IMR-90 (cell line): Measurements from ENCODE around the gene GAS6. TPM values are rescaled to one million over a fixed set of nuclear protein-coding genes. Genes with fewer than 3 reads are reported as not detected.
A peak's percentile ranks its signal among the peaks of the same experiment; 100 is the strongest.

Experiments used
- ATAC-seq: fragments of 200-7000 bp; cut with Tn5 transposase; 2 replicates; pipeline ENCODE4 v1.9.1; 2020; ENCODE audit warnings: low read depth, mild to moderate bottlenecking, moderate library complexity
- BruUV-seq: library from RNA; stranded (reverse); fragments of 400-500 nt; replicated peaks from 2 replicates; lab custom pipeline; 2021; lab: Mats Ljungman, UMichigan
- CTCF ChIA-PET: fragments of 300-600 bp; formaldehyde crosslinking; extraction: SDS; loops from one replicate; lab custom pipeline; 2021; ENCODE audit warnings: antibody characterized with exemption; lab: Yijun Ruan, JAX
- POLR2A ChIA-PET: fragments of 300-600 bp; sonication (Branson Sonifier 250); formaldehyde crosslinking; loops from one replicate; lab custom pipeline; 2022; ENCODE audit warnings: antibody characterized with exemption; ENCODE audit not compliant: unreplicated experiment; lab: Charles Lee
- DNase-seq: peaks from one replicate; pipeline ENCODE4 v3.0.0; 2013
- H2AFZ ChIP-seq: replicated peaks from 2 replicates; pipeline ENCODE3; 2013; ENCODE audit warnings: low read length, mild to moderate bottlenecking; ENCODE audit not compliant: poor library complexity
- H2AK5ac ChIP-seq: 2 replicates; pipeline ENCODE4 v1.6.1; 2013; ENCODE audit warnings: low read depth, low read length, inconsistent platforms
- H2AK9ac ChIP-seq: replicated peaks from 2 replicates; pipeline ENCODE3; 2013; ENCODE audit warnings: mild to moderate bottlenecking, low read depth, low read length, moderate library complexity; ENCODE audit not compliant: poor library complexity
- H2BK120ac ChIP-seq: 2 replicates; pipeline ENCODE4 v1.6.1; 2013; ENCODE audit warnings: low read depth, low read length, inconsistent platforms
- H2BK15ac ChIP-seq: 3 replicates; pipeline ENCODE4 v1.6.1; 2013; ENCODE audit warnings: low read depth, low read length, inconsistent platforms
- H2BK20ac ChIP-seq: 2 replicates; pipeline ENCODE4 v1.6.1; 2013; ENCODE audit warnings: low read depth, mild to moderate bottlenecking, inconsistent platforms, low read length, moderate library complexity
- H2BK5ac ChIP-seq: 2 replicates; pipeline ENCODE4 v1.6.1; 2013; ENCODE audit warnings: mild to moderate bottlenecking, low read depth, low read length, inconsistent platforms; ENCODE audit not compliant: poor library complexity, severe bottlenecking
- H3K14ac ChIP-seq: replicated peaks from 2 replicates; pipeline ENCODE4 v1.6.1; 2013; ENCODE audit warnings: low read depth, low read length, inconsistent platforms
- H3K18ac ChIP-seq: 2 replicates; pipeline ENCODE4 v1.6.1; 2013; ENCODE audit warnings: low read depth, low read length, control low read depth
- H3K23ac ChIP-seq: 2 replicates; pipeline ENCODE4 v1.6.1; 2013; ENCODE audit warnings: low read depth, low read length, inconsistent platforms
- H3K27ac ChIP-seq: 2 replicates; pipeline ENCODE4 v1.5.1; 2013; ENCODE audit warnings: mild to moderate bottlenecking, control low read depth, low read length; ENCODE audit not compliant: insufficient read depth
- H3K27me3 ChIP-seq: 2 replicates; pipeline ENCODE4 v1.6.1; 2013; ENCODE audit warnings: low read length; ENCODE audit not compliant: control insufficient read depth, insufficient read depth
- H3K36me3 ChIP-seq: 2 replicates; pipeline ENCODE4 v1.6.1; 2013; ENCODE audit warnings: low read length, mixed read lengths; ENCODE audit not compliant: control insufficient read depth, insufficient read depth
- H3K4ac ChIP-seq: 2 replicates; pipeline ENCODE4 v1.6.1; 2013; ENCODE audit warnings: low read depth, low read length, inconsistent platforms
- H3K4me1 ChIP-seq: 2 replicates; pipeline ENCODE4 v1.6.1; 2013; ENCODE audit warnings: low read length, mixed read lengths; ENCODE audit not compliant: control insufficient read depth, insufficient read depth
- H3K4me2 ChIP-seq: 2 replicates; pipeline ENCODE4 v1.6.1; 2013; ENCODE audit warnings: low read depth, mild to moderate bottlenecking, control low read depth, low read length, moderate library complexity
- H3K4me3 ChIP-seq: 2 replicates; pipeline ENCODE4 v1.5.1; 2013; ENCODE audit warnings: low read depth, mild to moderate bottlenecking, control low read depth, low read length, moderate library complexity; ENCODE audit not compliant: insufficient read depth
- H3K56ac ChIP-seq: 2 replicates; pipeline ENCODE4 v1.6.1; 2013; ENCODE audit warnings: low read length, inconsistent platforms; ENCODE audit not compliant: insufficient read depth; ENCODE audit errors: extremely low read depth
- H3K79me1 ChIP-seq, 2 experiments: 2 replicates each; pipeline ENCODE4 v1.6.1; 2013; ENCODE audit warnings: low read length in 2 of 2, inconsistent platforms in 1 of 2, low read depth in 1 of 2
- H3K9ac ChIP-seq: 2 replicates; pipeline ENCODE4 v1.6.1; 2013; ENCODE audit warnings: low read depth, low read length, control low read depth
- H3K9me1 ChIP-seq: 2 replicates; pipeline ENCODE4 v1.6.1; 2013; ENCODE audit warnings: low read length, inconsistent platforms; ENCODE audit not compliant: insufficient read depth
- H3K9me3 ChIP-seq: 2 replicates; pipeline ENCODE4 v1.6.1; 2013; ENCODE audit warnings: low read length; ENCODE audit not compliant: control insufficient read depth, insufficient read depth
- H4K20me1 ChIP-seq: 2 replicates; pipeline ENCODE4 v1.6.1; 2013; ENCODE audit warnings: low read length, inconsistent platforms; ENCODE audit not compliant: insufficient read depth
- H4K5ac ChIP-seq: 2 replicates; pipeline ENCODE4 v1.6.1; 2013; ENCODE audit warnings: mild to moderate bottlenecking, low read depth, low read length, control low read depth
- H4K8ac ChIP-seq, 2 experiments: 2 replicates each; pipeline ENCODE4 v1.6.1; 2013; ENCODE audit warnings: low read depth in 2 of 2, low read length in 2 of 2, control low read depth in 1 of 2, inconsistent platforms in 1 of 2
- H4K91ac ChIP-seq: 2 replicates; pipeline ENCODE4 v1.6.1; 2013; ENCODE audit warnings: low read depth, low read length, inconsistent platforms; ENCODE audit not compliant: insufficient read depth
- CHD1 ChIP-seq: IDR thresholded peaks from 2 replicates; pipeline ENCODE4 v1.6.1; 2012; ENCODE audit warnings: low read depth, low read length, improper control_type of control experiment
- USF2 ChIP-seq: fragments of 150-350 bp; IDR thresholded peaks from 2 replicates; pipeline ENCODE4 v1.6.1; 2017; ENCODE audit warnings: mild to moderate bottlenecking, antibody characterized with exemption, low read length, low read depth
- WGBS, 2 experiments: methylation state at CpG; one replicate each; pipeline versions ENCODE4 v1.1.5 to v1.1.7; 2013; ENCODE audit warnings: missing lambda C conversion rate in 2 of 2; ENCODE audit not compliant: insufficient read length in 1 of 2; ENCODE audit errors: extremely low coverage in 2 of 2; 5-methylcytosine and 5-hydroxymethylcytosine counted together
- dilution Hi-C: fragments of 300-500 bp; cut with HindIII; formaldehyde crosslinking; loops from one replicate; pipeline ENCODE4 v1.14.3; 2018; ENCODE audit warnings: low sequenced_read_pairs; ENCODE audit not compliant: unreplicated experiment
- in situ Hi-C: fragments of 300-500 bp; cut with MboI; formaldehyde crosslinking; loops from 3 replicates; pipeline ENCODE4 v1.14.3; 2019; ENCODE audit warnings: low sequenced_read_pairs, inconsistent platforms, mixed read lengths
- intact Hi-C: fragments of 100-400 bp; cut with micrococcal nuclease; formaldehyde crosslinking; loops from 2 replicates; pipeline ENCODE4 v1.10.0; 2022
- polyA plus RNA-seq, 3 experiments: library from polyadenylated mRNA; depleted of rRNA; stranded (reverse); fragments of >200 nt; gene quantifications; 2 replicates each; pipeline ENCODE4 v1.2.3, GENCODE V29; 2012; ENCODE audit warnings: low replicate concordance in 1 of 3
- total RNA-seq: library from RNA; depleted of rRNA; stranded (reverse); fragments of >200 nt; gene quantifications from 2 replicates; pipeline ENCODE4 v1.2.3, GENCODE V29; 2012

Gene GAS6
- total and polyA plus RNA-seq, 2 of the 4 experiments (the other 2 are of a cell fraction) = 220 to 823 TPM

- no peaks in the 10 kb centered on the region for H3K9me3 ChIP-seq
- H4K20me1 ChIP-seq = peaks cover 51% of the 10 kb centered on the region
- H2AFZ ChIP-seq = peak overlapping the region; percentile 77
- WGBS, 2 experiments = 92% methylated on average over 19 of the region's 52 CpGs; no CpG with 5 or more reads in 1 of the 2 experiments
- H3K4ac ChIP-seq = peak overlapping the region; percentile 78
- H2BK5ac ChIP-seq = peak overlapping the region; percentile 92
- peaks cover 28% of the 10 kb centered on the region for H3K4me1 ChIP-seq
- H3K14ac ChIP-seq = 0 out of 2 replicates have a peak overlapping the region, but pooled peaks have one; percentile 45
- peaks cover 33% of the 10 kb centered on the region for H3K36me3 ChIP-seq
- no peak for TF ChIP-seq USF2
- TF ChIP-seq CHD1 = no peak
- no peak overlapping the region for H3K4me2 ChIP-seq
- DNase-seq = no peak
- peak overlapping the region; percentile 13; the same call in 1 of the 2 replicates for H3K9ac ChIP-seq
- no peak for ATAC-seq
- H3K27ac ChIP-seq = peak overlapping the region; percentile 58
- intact Hi-C loops (loop anchor here (2.0 to 10.0 kb wide), 2 partner anchors 43 to 205 kb away; no protein-coding TSS in a partner anchor), dilution Hi-C loops (no loop called here), in situ Hi-C loops (no loop called here)
- no peak overlapping the region; the same call in 1 of the 2 replicates for H3K23ac ChIP-seq
- H4K91ac ChIP-seq = peak overlapping the region; percentile 63
- H2AK5ac ChIP-seq = peak overlapping the region; percentile 82
- H3K79me1 ChIP-seq = peaks cover 3 to 65% of the 10 kb centered on the region in 2 experiments
- POLR2A ChIA-PET = no interaction called here
- peak overlapping the region; percentile 3 to 75; a peak in 3 of 4 replicates for H4K8ac ChIP-seq
- H2BK15ac ChIP-seq = peak overlapping the region; percentile 48; the same call in 1 of the 3 replicates
- no peak overlapping the region for H3K18ac ChIP-seq
- 0 out of 2 replicates have a peak overlapping the region, but pooled peaks have one; percentile 54 for H3K56ac ChIP-seq
- no TSS peak for BruUV-seq
- H4K5ac ChIP-seq = no peak overlapping the region
- peak overlapping the region; percentile 95 for H2AK9ac ChIP-seq
- H2BK20ac ChIP-seq = no peak overlapping the region; the same call in 1 of the 2 replicates
- H3K4me3 ChIP-seq = no peak overlapping the region
- peak overlapping the region; percentile 67 for H2BK120ac ChIP-seq
- CTCF ChIA-PET = no interaction called here
- H3K9me1 ChIP-seq = peaks cover 12% of the 10 kb centered on the region
- no peaks in the 10 kb centered on the region for H3K27me3 ChIP-seq
These were observed 43.9 kb downstream of the GAS6 start for GRCh38 chr13:113819731-113820715.
